A673 (cell line): ENCODE measurements around the gene YPEL3.

Experiments used
- EZH2 ChIP-seq: fragments of 200-600 bp; sonication (generic); IDR thresholded peaks from 2 replicates; pipeline ENCODE4 v1.6.1; 2017; ENCODE audit warnings: borderline replicate concordance, low read depth, mild to moderate bottlenecking, mixed read lengths, antibody characterized with exemption, low read length; ENCODE audit not compliant: poor library complexity, severe bottlenecking
- TF ChIP-seq, protein P1 (sequence below): fragments of 300-800, 200-600 bp; sonication (generic); conservative IDR thresholded peaks from 2 replicates; pipeline ENCODE4 v1.5.1; 2017; ENCODE audit warnings: low read depth, mild to moderate bottlenecking, antibody characterized with exemption, low read length, moderate library complexity, mixed read lengths

DNA sequence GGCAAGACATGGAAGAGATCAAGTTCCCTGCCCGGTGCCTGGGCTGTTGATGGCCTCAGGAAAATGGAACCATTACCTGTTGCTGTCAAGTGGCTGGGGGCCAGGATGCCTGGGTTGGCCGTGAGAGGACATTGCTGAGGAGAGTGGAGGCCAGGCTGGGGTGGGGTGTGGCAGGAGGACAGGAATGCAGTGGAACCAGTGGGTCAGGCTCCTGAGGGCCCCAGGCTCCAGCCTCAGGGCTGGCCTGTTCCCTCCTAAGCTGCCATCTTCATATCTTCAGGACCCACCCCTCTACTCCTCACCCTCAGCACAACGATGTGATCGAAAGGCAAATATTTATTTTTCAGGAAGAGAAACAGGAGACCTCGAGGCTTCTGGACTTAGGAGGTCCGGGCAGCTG is 8.5 kb upstream of the YPEL3 start:
- TF ChIP-seq, protein P1, sequence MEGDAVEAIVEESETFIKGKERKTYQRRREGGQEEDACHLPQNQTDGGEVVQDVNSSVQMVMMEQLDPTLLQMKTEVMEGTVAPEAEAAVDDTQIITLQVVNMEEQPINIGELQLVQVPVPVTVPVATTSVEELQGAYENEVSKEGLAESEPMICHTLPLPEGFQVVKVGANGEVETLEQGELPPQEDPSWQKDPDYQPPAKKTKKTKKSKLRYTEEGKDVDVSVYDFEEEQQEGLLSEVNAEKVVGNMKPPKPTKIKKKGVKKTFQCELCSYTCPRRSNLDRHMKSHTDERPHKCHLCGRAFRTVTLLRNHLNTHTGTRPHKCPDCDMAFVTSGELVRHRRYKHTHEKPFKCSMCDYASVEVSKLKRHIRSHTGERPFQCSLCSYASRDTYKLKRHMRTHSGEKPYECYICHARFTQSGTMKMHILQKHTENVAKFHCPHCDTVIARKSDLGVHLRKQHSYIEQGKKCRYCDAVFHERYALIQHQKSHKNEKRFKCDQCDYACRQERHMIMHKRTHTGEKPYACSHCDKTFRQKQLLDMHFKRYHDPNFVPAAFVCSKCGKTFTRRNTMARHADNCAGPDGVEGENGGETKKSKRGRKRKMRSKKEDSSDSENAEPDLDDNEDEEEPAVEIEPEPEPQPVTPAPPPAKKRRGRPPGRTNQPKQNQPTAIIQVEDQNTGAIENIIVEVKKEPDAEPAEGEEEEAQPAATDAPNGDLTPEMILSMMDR, result no peak
- TF ChIP-seq EZH2, result no peak
